K562 (cell line): ENCODE results near the gene PITPNC1. TPM values are rescaled to one million over a fixed set of nuclear protein-coding genes. Genes with fewer than 3 reads are reported as not detected.

Source experiments
- ATAC-seq: fragments of 200-7000 bp; cut with Tn5 transposase; 3 replicates; pipeline ENCODE4 v1.9.1; 2020; ENCODE audit warnings: moderate library complexity
- BruUV-seq: library from RNA; stranded (reverse); fragments of 400-500 nt; replicated peaks from 2 replicates; lab custom pipeline; 2021; lab: Mats Ljungman, UMichigan
- CTCF ChIA-PET: fragments of 300-600 bp; formaldehyde crosslinking; extraction: SDS; loops from one replicate; lab custom pipeline; 2021; ENCODE audit warnings: low intra/inter-chr PET ratio; lab: Yijun Ruan, JAX
- POLR2A ChIA-PET: fragments of 300-600, 350-650 bp; sonication (Branson Sonifier 250); formaldehyde crosslinking; extraction: SDS; loops from one replicate; lab custom pipeline; 2021; ENCODE audit warnings: antibody characterized with exemption, inconsistent platforms; lab: Yijun Ruan, JAX
- DNase-seq, 4 experiments: peaks; one replicate each; pipeline versions ENCODE4 v3.0.0 to v3.0.0-alpha.2; 2011 to 2018; ENCODE audit warnings: low spot score in 3 of 4, mixed read lengths in 3 of 4; ENCODE audit errors: extremely low read depth in 1 of 4
- FAIRE-seq: peaks from 2 replicates; lab custom pipeline; 2011; peaks lifted over from hg19 to GRCh38; lab: Jason Lieb, UNC
- H2AFZ ChIP-seq: 2 replicates; pipeline ENCODE4 v1.6.0; 2011; ENCODE audit warnings: low read depth, low read length, control low read depth, inconsistent platforms
- H3K27ac ChIP-seq: fragments of 200-600 bp; 3 replicates; pipeline ENCODE4 v1.8.0; 2011; ENCODE audit warnings: low read depth, mild to moderate bottlenecking, control low read depth, inconsistent platforms, low read length, moderate library complexity, mixed read lengths; ENCODE audit errors: extremely low read depth
- H3K27me3 ChIP-seq, 2 experiments: fragments of 300-600 bp in 1 of 2; 2 replicates in 1 of 2; 3 replicates in 1 of 2; pipeline versions ENCODE4 v1.6.0 to v1.8.0; 2011; ENCODE audit warnings: inconsistent platforms in 2 of 2, low read length in 2 of 2, mild to moderate bottlenecking in 1 of 2, mixed read lengths in 1 of 2, moderate library complexity in 1 of 2; ENCODE audit not compliant: control insufficient read depth in 2 of 2, insufficient read depth in 2 of 2
- H3K36me3 ChIP-seq: fragments of 300-600 bp; 3 replicates; pipeline ENCODE4 v1.8.0; 2011; ENCODE audit warnings: mild to moderate bottlenecking, low read length, inconsistent platforms; ENCODE audit not compliant: control insufficient read depth, insufficient read depth
- H3K4me1 ChIP-seq, 2 experiments: fragments of 200-600 bp in 1 of 2; replicated peaks in 1 of 2; 2 replicates in 1 of 2; 3 replicates in 1 of 2; pipeline versions ENCODE4 v1.5.1 to v1.8.0; 2011; ENCODE audit warnings: inconsistent platforms in 2 of 2, low read length in 2 of 2, mild to moderate bottlenecking in 1 of 2, mixed read lengths in 1 of 2, moderate library complexity in 1 of 2; ENCODE audit not compliant: control insufficient read depth in 2 of 2, insufficient read depth in 2 of 2
- H3K4me2 ChIP-seq: 2 replicates; pipeline ENCODE4 v1.6.1; 2011; ENCODE audit warnings: low read length, control low read depth, inconsistent platforms, mixed read lengths; ENCODE audit not compliant: insufficient read depth
- H3K4me3 ChIP-seq: fragments of 200-600 bp; sonication (generic), shearing (Covaris generic); 2 replicates; pipeline ENCODE4 v1.5.1; 2016; ENCODE audit warnings: control low read depth, inconsistent platforms
- H3K79me2 ChIP-seq: fragments of 200-600 bp; 3 replicates; pipeline ENCODE4 v1.8.0; 2011; ENCODE audit warnings: low read length, inconsistent platforms; ENCODE audit not compliant: control insufficient read depth, insufficient read depth
- H3K9ac ChIP-seq, 2 experiments: 2 replicates each; pipeline versions ENCODE4 v1.6.0 to v1.6.1; 2011; ENCODE audit warnings: low read depth in 2 of 2, low read length in 2 of 2, control low read depth in 1 of 2, inconsistent platforms in 1 of 2, mild to moderate bottlenecking in 1 of 2, mixed read lengths in 1 of 2; ENCODE audit not compliant: insufficient read depth in 1 of 2
- H3K9me1 ChIP-seq: one replicate; pipeline ENCODE4 v1.6.0; 2011; ENCODE audit warnings: inconsistent platforms, mild to moderate bottlenecking, low read length, moderate library complexity; ENCODE audit not compliant: control insufficient read depth, insufficient read depth
- H3K9me3 ChIP-seq: replicated peaks from 2 replicates; pipeline ENCODE4 v1.5.1; 2011; ENCODE audit warnings: low read depth, low read length, inconsistent platforms; ENCODE audit not compliant: control insufficient read depth, insufficient read depth
- H4K20me1 ChIP-seq: replicated peaks from 2 replicates; pipeline ENCODE4 v1.6.1; 2011; ENCODE audit warnings: low read length, inconsistent platforms, mixed read lengths; ENCODE audit not compliant: control insufficient read depth, insufficient read depth
- HDAC3 ChIP-seq: fragments of 450-650 bp; IDR thresholded peaks from 2 replicates; pipeline ENCODE4 v1.6.1; 2018; ENCODE audit warnings: borderline replicate concordance, mild to moderate bottlenecking, moderate library complexity; ENCODE audit not compliant: partially characterized antibody
- MAFG ChIP-seq: fragments of 450-650 bp; conservative IDR thresholded peaks from 2 replicates; pipeline ENCODE4 v1.6.1; 2016; ENCODE audit warnings: missing genetic modification characterization, missing compliant biosample characterization
- MXI1 ChIP-seq: IDR thresholded peaks from 2 replicates; pipeline ENCODE4 v1.6.1; 2011; ENCODE audit warnings: low read depth, mild to moderate bottlenecking, improper control_type of control experiment, low read length
- NR4A1 ChIP-seq, 2 experiments: fragments of 250-450 bp in 1 of 2; fragments of 450-650 bp in 1 of 2; sonication (Bioruptor Pico) in 1 of 2; IDR thresholded peaks; 2 replicates each; pipeline versions ENCODE4 v1.4.0 to v1.6.1; 2016 to 2020; ENCODE audit warnings: mild to moderate bottlenecking in 2 of 2, missing compliant biosample characterization in 1 of 2, missing genetic modification characterization in 1 of 2, moderate library complexity in 1 of 2
- SAP30 ChIP-seq: fragments of 200-600 bp; sonication (generic); IDR thresholded peaks from 2 replicates; pipeline ENCODE4 v1.6.1; 2012; ENCODE audit warnings: borderline replicate concordance, low read depth, mild to moderate bottlenecking, moderate library complexity, low read length, control low read depth, inconsistent platforms; ENCODE audit not compliant: insufficient read depth, poor library complexity, severe bottlenecking
- STAT5A ChIP-seq: IDR thresholded peaks from 2 replicates; pipeline ENCODE4 v1.6.1; 2012; ENCODE audit warnings: low read length, inconsistent platforms, borderline replicate concordance
- ZNF121 ChIP-seq: sonication (generic); formaldehyde crosslinking; conservative IDR thresholded peaks from 2 replicates; pipeline ENCODE4 v1.8.0; 2022; ENCODE audit warnings: missing genetic modification reagents
- ZNF431 ChIP-seq: sonication (generic); formaldehyde crosslinking; IDR thresholded peaks from 2 replicates; pipeline ENCODE4 v1.8.0; 2022; ENCODE audit warnings: mild to moderate bottlenecking, missing genetic modification reagents
- WGBS: fragments of 100-300 bp; shearing (Covaris generic); methylation state at CpG from one replicate; pipeline ENCODE4 v1.1.6; 2016; ENCODE audit warnings: low coverage, mixed read lengths; ENCODE audit not compliant: insufficient coverage; ENCODE audit errors: missing lambda C conversion rate; 5-methylcytosine and 5-hydroxymethylcytosine counted together
- in situ Hi-C: fragments of 300-500 bp; cut with MboI; formaldehyde crosslinking; loops from 4 replicates; pipeline ENCODE4 v1.15.0; 2018; ENCODE audit warnings: inconsistent platforms, mixed read lengths
- intact Hi-C: fragments of 100-400 bp; cut with micrococcal nuclease; formaldehyde crosslinking; loops from 2 replicates; pipeline ENCODE4 v1.14.2; 2022
- polyA plus RNA-seq, 8 experiments: library from polyadenylated mRNA; depleted of rRNA in 4 of 8; stranded (reverse) in 5 of 8; unstranded in 3 of 8; fragments of >200 nt; fragmentation: Nextera tagmentation in 2 of 8; fragmentation: Illumina TruSeq in 1 of 8; extraction: Ambion mirVana in 2 of 8; extraction: Trizol in 1 of 8; gene quantifications; 2 replicates each; pipeline versions ENCODE4 v1.2.1 to v1.2.3, GENCODE V29; 2011 to 2014; ENCODE audit warnings: inconsistent platforms in 1 of 8, missing spikeins in 1 of 8
- total RNA-seq, 7 experiments: library from RNA; depleted of rRNA in 6 of 7; stranded (reverse); fragments of >200 nt in 6 of 7; fragmentation: Illumina TruSeq in 2 of 7; extraction: Trizol in 2 of 7; gene quantifications; 2 replicates each; pipeline versions ENCODE4 v1.2.1 to v1.2.3, GENCODE V29; 2011 to 2021; ENCODE audit warnings: low replicate concordance in 1 of 7
- TF ChIP-seq, protein P1 (sequence below): fragments of 250-450 bp; sonication (Bioruptor Pico); IDR thresholded peaks from 2 replicates; pipeline ENCODE4 v1.4.0; 2020; ENCODE audit warnings: mild to moderate bottlenecking, moderate library complexity, borderline replicate concordance

The PITPNC1 gene
- total and polyA plus RNA-seq, 9 of the 15 experiments (the other 6 are each of a cell fraction or from before 2014, with no cell fraction given) = 0.11 to 1.1 (median 0.65) TPM

DNA sequence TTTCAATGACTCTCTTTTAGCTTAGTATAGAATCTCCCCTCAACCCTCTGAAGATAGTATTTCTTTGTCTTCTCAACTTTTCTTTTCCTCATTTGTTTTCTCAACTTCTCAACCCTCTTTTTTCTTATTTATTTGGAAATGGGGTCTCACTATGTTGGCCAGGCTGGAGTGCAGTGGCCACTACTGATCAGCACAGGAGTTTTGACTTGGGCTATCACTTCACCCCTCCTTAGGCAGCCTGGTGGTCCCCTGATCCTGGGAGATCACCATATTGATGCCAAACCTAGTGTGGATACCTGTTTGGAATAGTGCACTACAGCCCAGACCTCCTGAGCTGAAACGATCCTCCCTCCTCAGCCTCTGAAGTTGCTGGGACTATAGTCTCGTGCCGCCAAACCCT, 79.8 kb downstream of the PITPNC1 start:
- Histone ChIP-seq H3K79me2 (no peaks in the 10 kb centered on the region), H3K9me1 (no peaks in the 10 kb centered on the region), H3K4me3 (no peak overlapping the region), H3K36me3 (no peaks in the 10 kb centered on the region), H3K4me2 (no peak overlapping the region), H4K20me1 (no peaks in the 10 kb centered on the region), H3K27me3 (peaks cover 18 to 37% of the 10 kb centered on the region in 2 experiments; a peak in 3 of 5 replicates), H3K9me3 (no peaks in the 10 kb centered on the region), H3K27ac (no peak overlapping the region), H3K9ac (no peak overlapping the region), H3K4me1 (no peaks in the 10 kb centered on the region), H2AFZ (no peak overlapping the region)
- CTCF ChIA-PET = no interaction called here
- TF ChIP-seq STAT5A (no peak), NR4A1 (CRISPR knock-in tag; IDR thresholded peaks at IDR 0.05) (no peak), NR4A1 (tag; IDR thresholded peaks at IDR 0.05) (no peak), ZNF121 (peak; percentile 86)
- POLR2A ChIA-PET = no interaction called here
- in situ Hi-C loops (no loop called here), intact Hi-C loops (no loop called here)
- BruUV-seq = no TSS peak
- FAIRE-seq (no peak), ATAC-seq (no peak), DNase-seq (no peak)
- 12% methylated on average over 3 of the region's 3 CpGs for WGBS

DNA sequence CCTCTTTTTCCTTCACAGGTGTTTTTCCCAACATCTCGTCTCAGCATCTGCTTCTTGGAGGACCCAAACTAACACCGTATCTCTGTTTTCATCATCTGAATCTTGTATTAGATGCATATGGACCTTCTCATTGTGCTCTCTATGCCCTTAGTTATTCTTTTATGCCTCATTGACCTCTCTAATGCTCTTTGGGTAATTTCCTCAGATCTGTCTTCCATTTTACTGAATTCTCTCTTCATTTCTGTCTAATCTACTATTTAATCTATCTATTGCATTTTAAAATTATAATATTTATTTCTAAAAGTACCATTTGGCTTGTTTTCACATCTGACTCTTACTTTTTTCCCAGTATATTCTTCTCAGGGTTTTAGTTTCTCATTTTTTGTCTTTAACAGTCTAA, 81.1 kb downstream of the PITPNC1 start:
- in situ Hi-C loops = no loop called here
- H3K27ac ChIP-seq = no peak overlapping the region
- H3K4me1 ChIP-seq = no peaks in the 10 kb centered on the region
- no peak for ATAC-seq
- no peak for DNase-seq
- 0% methylated on average over 2 of the region's 2 CpGs for WGBS
- intact Hi-C loops = no loop called here
- ChIA-PET POLR2A (no interaction called here), CTCF (no interaction called here)
- no peak for FAIRE-seq
- H3K9me1 ChIP-seq = no peaks in the 10 kb centered on the region
- BruUV-seq = no TSS peak
- H3K4me3 ChIP-seq = no peak overlapping the region
- H2AFZ ChIP-seq = no peak overlapping the region
- H3K9me3 ChIP-seq = no peaks in the 10 kb centered on the region
- H3K79me2 ChIP-seq = no peaks in the 10 kb centered on the region
- no peak overlapping the region for H3K4me2 ChIP-seq
- H4K20me1 ChIP-seq = no peaks in the 10 kb centered on the region
- no peaks in the 10 kb centered on the region for H3K36me3 ChIP-seq
- no peak overlapping the region for H3K9ac ChIP-seq
- H3K27me3 ChIP-seq = peaks cover 14 to 34% of the 10 kb centered on the region in 2 experiments; a peak in 3 of 5 replicates
- no peak for TF ChIP-seq SAP30
- TF ChIP-seq, protein P1, sequence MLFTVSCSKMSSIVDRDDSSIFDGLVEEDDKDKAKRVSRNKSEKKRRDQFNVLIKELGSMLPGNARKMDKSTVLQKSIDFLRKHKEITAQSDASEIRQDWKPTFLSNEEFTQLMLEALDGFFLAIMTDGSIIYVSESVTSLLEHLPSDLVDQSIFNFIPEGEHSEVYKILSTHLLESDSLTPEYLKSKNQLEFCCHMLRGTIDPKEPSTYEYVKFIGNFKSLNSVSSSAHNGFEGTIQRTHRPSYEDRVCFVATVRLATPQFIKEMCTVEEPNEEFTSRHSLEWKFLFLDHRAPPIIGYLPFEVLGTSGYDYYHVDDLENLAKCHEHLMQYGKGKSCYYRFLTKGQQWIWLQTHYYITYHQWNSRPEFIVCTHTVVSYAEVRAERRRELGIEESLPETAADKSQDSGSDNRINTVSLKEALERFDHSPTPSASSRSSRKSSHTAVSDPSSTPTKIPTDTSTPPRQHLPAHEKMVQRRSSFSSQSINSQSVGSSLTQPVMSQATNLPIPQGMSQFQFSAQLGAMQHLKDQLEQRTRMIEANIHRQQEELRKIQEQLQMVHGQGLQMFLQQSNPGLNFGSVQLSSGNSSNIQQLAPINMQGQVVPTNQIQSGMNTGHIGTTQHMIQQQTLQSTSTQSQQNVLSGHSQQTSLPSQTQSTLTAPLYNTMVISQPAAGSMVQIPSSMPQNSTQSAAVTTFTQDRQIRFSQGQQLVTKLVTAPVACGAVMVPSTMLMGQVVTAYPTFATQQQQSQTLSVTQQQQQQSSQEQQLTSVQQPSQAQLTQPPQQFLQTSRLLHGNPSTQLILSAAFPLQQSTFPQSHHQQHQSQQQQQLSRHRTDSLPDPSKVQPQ (CRISPR knock-in tag) = no peak
- no peak for TF ChIP-seq MXI1
- no peak for TF ChIP-seq ZNF431 (CRISPR knock-in tag)
- no peak for TF ChIP-seq MAFG (tag)
- TF ChIP-seq HDAC3 = no peak
